Ishikawa (cell line): ENCODE data around the gene ZNF862.

Experiments
- CEBPB ChIP-seq: IDR thresholded peaks from 2 replicates; pipeline ENCODE4 v1.6.1; 2012
- CREB1 ChIP-seq: IDR thresholded peaks from 2 replicates; pipeline ENCODE4 v1.6.1; 2012; ENCODE audit warnings: low read depth
- EGR1 ChIP-seq: IDR thresholded peaks from 2 replicates; pipeline ENCODE4 v1.6.1; 2012
- EP300 ChIP-seq: IDR thresholded peaks from 2 replicates; pipeline ENCODE4 v1.6.1; 2012; ENCODE audit warnings: borderline replicate concordance
- FOXM1 ChIP-seq: IDR thresholded peaks from 2 replicates; pipeline ENCODE4 v1.6.1; 2012; ENCODE audit warnings: low read depth, borderline replicate concordance
- MAX ChIP-seq: IDR thresholded peaks from 2 replicates; pipeline ENCODE4 v1.6.1; 2012
- NFIC ChIP-seq: IDR thresholded peaks from 2 replicates; pipeline ENCODE4 v1.6.1; 2012
- RAD21 ChIP-seq: IDR thresholded peaks from 2 replicates; pipeline ENCODE4 v1.6.1; 2012; ENCODE audit warnings: low read depth
- TAF1 ChIP-seq: IDR thresholded peaks from 2 replicates; pipeline ENCODE4 v1.6.1; 2012; ENCODE audit warnings: low read depth, mild to moderate bottlenecking
- TCF12 ChIP-seq: IDR thresholded peaks from 2 replicates; pipeline ENCODE4 v1.6.1; 2012; ENCODE audit warnings: low read depth
- TEAD4 ChIP-seq: IDR thresholded peaks from 2 replicates; pipeline ENCODE4 v1.6.1; 2012
- YY1 ChIP-seq: IDR thresholded peaks from 2 replicates; pipeline ENCODE4 v1.6.1; 2012; ENCODE audit warnings: low read depth
- ZBTB7A ChIP-seq: IDR thresholded peaks from 2 replicates; pipeline ENCODE4 v1.6.1; 2012; ENCODE audit warnings: low read depth
- TF ChIP-seq, protein P1 (sequence below): IDR thresholded peaks from 2 replicates; pipeline ENCODE4 v1.6.1; 2012
- TF ChIP-seq, protein P2 (sequence below): IDR thresholded peaks from 2 replicates; pipeline ENCODE4 v1.6.1; 2012; ENCODE audit warnings: low read depth, mild to moderate bottlenecking

The ZNF862 gene

DNA sequence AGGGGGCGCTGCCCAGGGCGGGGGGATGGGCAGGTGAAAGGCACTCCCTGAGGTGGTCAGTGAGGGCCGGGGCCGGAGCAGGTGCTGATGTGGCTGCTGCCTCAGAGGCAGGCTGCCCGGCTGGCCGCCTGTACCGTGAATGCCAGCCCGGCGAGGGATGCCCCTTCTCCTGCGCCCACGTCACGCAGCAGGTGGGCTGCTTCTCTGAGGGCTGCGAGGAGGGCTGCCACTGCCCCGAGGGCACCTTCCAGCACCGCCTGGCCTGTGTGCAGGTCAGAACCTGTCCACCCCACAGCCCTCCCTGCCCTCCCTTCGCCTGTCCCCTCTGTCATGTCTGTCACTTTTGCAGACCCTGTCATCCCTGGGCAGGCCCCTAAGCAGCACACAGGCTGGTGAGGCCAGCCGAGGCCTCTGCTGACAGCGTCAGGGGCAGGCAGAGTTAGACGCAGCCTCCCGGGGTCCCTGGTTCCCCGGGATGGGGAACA, 21.9 kb upstream of the ZNF862 start:
- no peak for TF ChIP-seq FOXM1
- TF ChIP-seq RAD21 = no peak
- no peak for TF ChIP-seq NFIC
- TF ChIP-seq CREB1 = no peak
- TF ChIP-seq, protein P1, sequence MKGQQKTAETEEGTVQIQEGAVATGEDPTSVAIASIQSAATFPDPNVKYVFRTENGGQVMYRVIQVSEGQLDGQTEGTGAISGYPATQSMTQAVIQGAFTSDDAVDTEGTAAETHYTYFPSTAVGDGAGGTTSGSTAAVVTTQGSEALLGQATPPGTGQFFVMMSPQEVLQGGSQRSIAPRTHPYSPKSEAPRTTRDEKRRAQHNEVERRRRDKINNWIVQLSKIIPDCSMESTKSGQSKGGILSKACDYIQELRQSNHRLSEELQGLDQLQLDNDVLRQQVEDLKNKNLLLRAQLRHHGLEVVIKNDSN = no peak
- TF ChIP-seq EGR1 = no peak
- TF ChIP-seq, protein P2, sequence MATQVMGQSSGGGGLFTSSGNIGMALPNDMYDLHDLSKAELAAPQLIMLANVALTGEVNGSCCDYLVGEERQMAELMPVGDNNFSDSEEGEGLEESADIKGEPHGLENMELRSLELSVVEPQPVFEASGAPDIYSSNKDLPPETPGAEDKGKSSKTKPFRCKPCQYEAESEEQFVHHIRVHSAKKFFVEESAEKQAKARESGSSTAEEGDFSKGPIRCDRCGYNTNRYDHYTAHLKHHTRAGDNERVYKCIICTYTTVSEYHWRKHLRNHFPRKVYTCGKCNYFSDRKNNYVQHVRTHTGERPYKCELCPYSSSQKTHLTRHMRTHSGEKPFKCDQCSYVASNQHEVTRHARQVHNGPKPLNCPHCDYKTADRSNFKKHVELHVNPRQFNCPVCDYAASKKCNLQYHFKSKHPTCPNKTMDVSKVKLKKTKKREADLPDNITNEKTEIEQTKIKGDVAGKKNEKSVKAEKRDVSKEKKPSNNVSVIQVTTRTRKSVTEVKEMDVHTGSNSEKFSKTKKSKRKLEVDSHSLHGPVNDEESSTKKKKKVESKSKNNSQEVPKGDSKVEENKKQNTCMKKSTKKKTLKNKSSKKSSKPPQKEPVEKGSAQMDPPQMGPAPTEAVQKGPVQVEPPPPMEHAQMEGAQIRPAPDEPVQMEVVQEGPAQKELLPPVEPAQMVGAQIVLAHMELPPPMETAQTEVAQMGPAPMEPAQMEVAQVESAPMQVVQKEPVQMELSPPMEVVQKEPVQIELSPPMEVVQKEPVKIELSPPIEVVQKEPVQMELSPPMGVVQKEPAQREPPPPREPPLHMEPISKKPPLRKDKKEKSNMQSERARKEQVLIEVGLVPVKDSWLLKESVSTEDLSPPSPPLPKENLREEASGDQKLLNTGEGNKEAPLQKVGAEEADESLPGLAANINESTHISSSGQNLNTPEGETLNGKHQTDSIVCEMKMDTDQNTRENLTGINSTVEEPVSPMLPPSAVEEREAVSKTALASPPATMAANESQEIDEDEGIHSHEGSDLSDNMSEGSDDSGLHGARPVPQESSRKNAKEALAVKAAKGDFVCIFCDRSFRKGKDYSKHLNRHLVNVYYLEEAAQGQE = no peak
- no peak for TF ChIP-seq MAX
- no peak for TF ChIP-seq CEBPB
- TF ChIP-seq ZBTB7A = no peak
- no peak for TF ChIP-seq YY1
- no peak for TF ChIP-seq EP300
- no peak for TF ChIP-seq TCF12
- no peak for TF ChIP-seq TEAD4
- no peak for TF ChIP-seq TAF1

- no peak for TF ChIP-seq TEAD4
- TF ChIP-seq EP300 = no peak
- no peak for TF ChIP-seq TAF1
- no peak for TF ChIP-seq CEBPB
- no peak for TF ChIP-seq YY1
- no peak for TF ChIP-seq CREB1
- TF ChIP-seq, protein P2 = no peak
- TF ChIP-seq, protein P1 = no peak
- TF ChIP-seq RAD21 = no peak
- TF ChIP-seq FOXM1 = no peak
- TF ChIP-seq ZBTB7A = no peak
- no peak for TF ChIP-seq MAX
Observed at GRCh38 chr7:149816794-149817193, 21.4 kb upstream of the ZNF862 start.

GRCh38 chr7:149817301-149817771, 20.8 kb upstream of the ZNF862 start:
- no peak for TF ChIP-seq CREB1
- no peak for TF ChIP-seq EGR1
- no peak for TF ChIP-seq TCF12
- no peak for TF ChIP-seq RAD21
- TF ChIP-seq YY1 = no peak
- no peak for TF ChIP-seq MAX
- TF ChIP-seq, protein P1 = no peak
- no peak for TF ChIP-seq CEBPB
- TF ChIP-seq, protein P2 = no peak
- no peak for TF ChIP-seq NFIC
- no peak for TF ChIP-seq TAF1
- TF ChIP-seq FOXM1 = no peak
- TF ChIP-seq ZBTB7A = no peak
- no peak for TF ChIP-seq TEAD4
- no peak for TF ChIP-seq EP300
